GM21717 (cell line): ENCODE results near the gene SIGLEC9.
"Not testable (repeated sequence)": the region's sequence is repeated elsewhere in the genome, so short reads cannot be mapped to it uniquely, and the experiment has no call there.

Source experiments
- ATAC-seq: cut with Tn5 transposase; IDR thresholded peaks from one replicate; pipeline ENCODE4 v1.9.1; 2021; ENCODE audit warnings: mild to moderate bottlenecking, moderate library complexity; ENCODE audit not compliant: unreplicated experiment

Gene SIGLEC9

DNA sequence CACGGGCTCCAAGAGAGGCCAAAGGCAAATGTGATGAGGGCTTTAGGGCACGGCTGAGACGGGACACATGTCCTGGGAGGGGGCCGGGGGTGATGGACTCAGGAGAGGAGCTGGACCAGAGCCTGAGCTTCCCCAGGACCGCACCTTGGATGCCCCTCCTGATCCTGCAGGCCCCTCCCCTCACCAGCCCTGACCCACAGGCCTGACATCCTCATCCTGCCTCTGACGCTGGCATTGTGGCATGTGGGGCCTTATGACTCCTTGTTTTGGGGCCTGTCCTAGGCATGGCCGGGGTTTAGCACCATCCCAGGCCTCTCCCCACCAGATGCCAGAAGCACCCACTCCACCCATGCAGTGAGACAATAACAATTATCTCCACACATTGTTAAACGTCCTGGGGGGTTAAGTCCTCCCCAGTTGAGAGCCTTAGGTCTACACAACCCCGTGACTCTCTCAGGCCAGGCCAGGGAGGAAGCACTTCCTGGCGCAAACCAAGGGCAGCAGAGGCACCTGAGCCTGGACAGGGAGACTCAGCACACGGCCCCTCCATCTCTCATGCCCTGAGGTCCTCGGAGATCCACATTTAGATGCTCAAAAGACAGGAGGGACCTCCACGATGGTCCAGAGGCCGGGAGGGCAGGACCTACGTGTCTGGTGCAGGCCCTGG, 18.2 kb downstream of the SIGLEC9 start:
- not testable (repeated sequence) for ATAC-seq

DNA sequence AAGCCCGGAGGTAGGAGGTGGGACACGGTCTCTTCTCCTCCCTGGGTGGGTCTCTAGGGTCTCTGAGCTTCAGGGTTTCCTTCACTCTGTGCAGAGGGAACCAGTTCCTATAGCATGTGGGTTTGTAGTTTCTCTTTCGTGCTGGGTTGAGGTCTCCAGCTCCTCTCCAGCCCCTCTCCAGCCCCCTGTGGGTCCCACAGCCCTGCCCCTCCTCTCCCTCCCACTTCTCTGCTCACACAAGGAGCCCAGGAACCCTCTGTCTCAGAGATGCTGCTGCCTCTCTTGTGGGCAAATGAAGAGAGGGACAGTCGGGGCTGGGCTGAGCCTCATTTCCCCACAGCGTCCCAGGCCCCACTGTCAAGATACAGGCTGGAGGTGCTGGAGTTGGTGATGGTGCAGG, 18.8 kb downstream of the SIGLEC9 start:
- no peak for ATAC-seq

- ATAC-seq = no peak
Observed at GRCh38 chr19:51144482-51145045, 19.9 kb downstream of the SIGLEC9 start.

DNA sequence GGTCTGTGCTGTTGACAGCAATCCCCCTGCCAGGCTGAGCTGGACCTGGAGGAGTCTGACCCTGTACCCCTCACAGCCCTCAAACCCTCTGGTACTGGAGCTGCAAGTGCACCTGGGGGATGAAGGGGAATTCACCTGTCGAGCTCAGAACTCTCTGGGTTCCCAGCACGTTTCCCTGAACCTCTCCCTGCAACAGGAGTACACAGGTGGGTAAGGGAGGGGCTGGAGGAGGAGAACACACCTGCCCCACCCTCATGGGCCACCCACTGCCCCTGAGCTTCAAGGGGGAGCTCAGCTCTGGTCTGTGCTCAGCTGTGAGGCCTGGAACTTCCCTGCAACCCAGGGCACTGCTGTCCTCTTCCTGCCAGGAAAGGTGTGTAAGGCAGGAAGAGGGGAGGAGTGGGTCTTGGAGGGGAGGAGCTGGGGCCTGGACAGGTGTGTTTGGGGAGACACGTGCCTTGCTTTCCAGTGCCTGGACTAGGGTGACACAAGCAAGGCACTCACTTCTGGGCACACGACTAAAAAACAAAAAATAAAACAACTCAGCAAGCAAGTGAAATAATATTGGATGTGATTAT, 21.3 kb downstream of the SIGLEC9 start:
- no peak for ATAC-seq

GRCh38 chr19:51146751-51147150, 22.0 kb downstream of the SIGLEC9 start:
- no peak for ATAC-seq

DNA sequence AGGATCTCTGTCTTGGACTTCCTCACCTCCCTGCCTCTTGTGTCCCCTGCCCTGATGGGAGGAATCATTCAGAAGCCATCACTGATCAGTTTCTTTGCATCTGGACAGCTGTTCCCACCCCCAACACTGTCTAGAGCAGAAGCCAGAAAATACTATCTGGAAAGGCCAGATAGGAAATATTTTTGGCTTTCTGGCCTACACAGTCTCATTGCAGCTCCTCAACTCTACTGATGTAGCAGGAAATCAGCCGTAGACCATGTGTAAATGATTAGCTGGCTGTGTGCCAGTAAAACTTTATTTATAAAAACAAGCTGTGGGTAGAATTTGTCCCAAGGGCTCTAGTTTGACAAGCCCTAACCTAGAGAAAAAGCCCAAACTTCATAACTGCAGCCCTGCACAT, 23.0 kb downstream of the SIGLEC9 start:
- no peak for ATAC-seq

- ATAC-seq = no peak
Observed at GRCh38 chr19:51148580-51148979, 23.9 kb downstream of the SIGLEC9 start.

GRCh38 chr19:51150627-51151026, 25.9 kb downstream of the SIGLEC9 start:
- ATAC-seq = no peak

DNA sequence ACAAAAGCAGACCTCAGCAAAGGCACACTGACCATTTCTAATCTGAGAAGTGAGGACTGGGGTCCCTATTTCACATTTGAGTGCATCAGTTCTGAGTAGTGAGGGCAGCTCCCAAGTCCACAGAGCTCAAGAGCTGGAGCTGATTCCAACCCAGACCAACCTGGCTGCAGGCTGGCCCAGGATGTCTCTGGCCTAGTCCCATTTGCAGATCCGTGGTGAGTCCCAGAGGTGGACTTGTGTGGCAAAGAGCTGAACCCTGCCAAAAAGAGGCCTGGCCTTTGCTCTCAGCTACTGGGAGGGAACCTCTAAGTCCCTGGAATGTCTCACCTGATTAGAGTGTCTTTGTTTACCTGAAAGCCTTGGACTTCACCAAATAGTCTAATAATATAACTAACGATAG, 32.0 kb downstream of the SIGLEC9 start:
- no peak for ATAC-seq

DNA sequence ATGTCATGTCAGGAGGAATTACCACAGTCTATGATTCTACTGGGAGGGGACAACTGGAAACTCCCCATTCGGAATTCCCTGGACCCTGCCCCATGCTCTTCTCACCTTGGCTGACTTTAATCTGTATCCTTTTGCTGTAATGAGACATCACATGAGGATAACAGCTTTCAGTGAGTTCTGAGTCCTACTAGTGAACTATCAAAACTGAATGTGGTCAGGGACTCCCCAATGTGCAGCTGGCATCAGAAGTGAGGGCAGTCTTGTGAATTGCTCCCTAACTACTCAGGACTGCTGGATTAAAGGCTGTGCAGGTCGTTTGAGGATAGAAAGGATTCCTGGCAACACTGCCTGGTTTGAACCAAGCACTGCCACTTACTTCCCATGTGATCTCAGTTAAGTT, 32.6 kb downstream of the SIGLEC9 start:
- ATAC-seq = no peak

DNA sequence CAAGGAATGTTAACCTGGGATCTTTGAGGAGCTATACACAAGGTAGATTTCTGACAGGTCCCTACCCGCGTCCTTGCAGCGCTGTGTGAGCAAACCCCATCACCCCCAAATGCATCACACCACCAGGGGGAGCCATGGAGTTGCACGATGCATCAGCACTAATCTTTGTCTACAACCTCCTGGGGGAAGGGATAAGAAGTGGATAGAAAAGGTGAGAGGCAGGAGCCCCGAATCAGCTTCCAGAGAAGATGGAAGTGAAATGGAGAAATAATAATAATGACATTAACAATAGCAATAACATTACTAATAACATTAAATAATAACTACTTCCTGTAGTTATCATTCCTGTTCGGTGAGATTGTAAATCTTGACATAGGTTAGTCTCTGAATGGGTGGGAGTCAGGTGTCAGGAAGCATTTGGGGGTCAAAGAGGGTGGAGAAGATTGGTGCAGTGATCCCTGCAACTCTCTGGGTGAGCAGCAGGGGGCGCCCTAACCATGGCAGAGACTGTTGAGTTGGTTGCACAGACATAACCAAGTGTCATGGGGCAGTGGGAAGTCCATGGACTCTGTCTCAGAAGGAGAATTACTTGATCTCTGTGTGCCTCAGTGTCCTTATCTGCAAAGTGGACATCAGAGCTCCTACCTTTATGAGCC, 33.9 kb downstream of the SIGLEC9 start:
- no peak for ATAC-seq

- no peak for ATAC-seq
Observed at GRCh38 chr19:51159656-51160055, 35.0 kb downstream of the SIGLEC9 start.

DNA sequence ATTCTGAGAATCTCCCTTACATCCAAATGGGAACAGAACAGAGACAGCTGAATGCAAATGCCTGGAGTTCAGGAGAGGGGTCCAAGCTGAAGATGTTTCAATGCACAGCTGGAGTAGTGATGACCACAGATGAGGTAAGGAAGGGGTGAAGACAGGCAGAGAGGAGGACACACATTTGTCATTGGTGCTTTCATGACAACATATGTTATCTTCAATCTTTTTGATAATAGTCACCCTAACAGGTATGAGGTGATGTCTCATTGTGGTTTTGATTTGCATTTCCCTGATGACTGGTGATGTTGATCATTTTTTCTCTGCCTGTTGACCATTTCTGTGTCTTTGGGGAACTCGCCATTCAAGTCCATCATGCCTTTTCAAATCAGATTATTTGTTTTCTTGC, 36.6 kb downstream of the SIGLEC9 start:
- ATAC-seq = no peak

- no peak for ATAC-seq
Observed at GRCh38 chr19:51161867-51162496, 37.3 kb downstream of the SIGLEC9 start.

DNA sequence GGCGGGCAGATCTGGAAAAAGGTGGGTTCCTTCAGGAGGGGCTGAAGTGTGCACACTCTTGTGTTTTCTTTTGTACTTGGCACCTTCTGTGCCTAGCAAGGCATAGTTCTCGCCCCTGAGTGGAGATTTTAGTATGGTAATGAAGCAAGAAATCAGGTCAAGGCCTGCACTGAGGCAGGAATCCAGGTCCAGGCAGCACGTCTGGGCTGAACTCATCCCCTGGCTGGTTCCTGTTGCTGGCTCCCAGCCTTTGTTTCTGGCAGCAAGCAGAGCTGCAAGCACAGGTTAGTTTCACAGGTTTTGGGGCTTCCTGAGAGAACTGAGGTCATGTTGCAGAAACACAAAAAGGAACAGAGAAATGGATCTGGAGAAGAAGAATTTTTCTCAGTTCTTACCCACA, 38.6 kb downstream of the SIGLEC9 start:
- no peak for ATAC-seq

DNA sequence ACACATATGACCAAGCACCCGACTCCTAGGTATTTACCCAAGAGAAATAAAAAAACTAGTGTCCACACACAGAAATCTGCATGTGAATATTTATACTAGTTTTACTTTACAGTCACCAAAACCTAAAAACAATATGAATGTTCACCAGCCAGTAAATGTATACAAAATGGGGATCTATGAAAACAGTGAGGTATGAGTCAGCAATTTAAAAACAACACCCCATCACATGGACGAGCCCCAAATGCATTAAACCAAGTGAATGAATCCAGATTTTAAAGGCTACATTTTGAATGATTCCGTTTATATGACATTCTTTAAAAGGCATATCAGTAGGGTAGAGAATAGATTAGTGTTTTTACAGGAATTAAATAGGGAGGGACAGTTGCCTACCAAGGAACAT, 39.5 kb downstream of the SIGLEC9 start:
- ATAC-seq = no peak

- no peak for ATAC-seq
Observed at GRCh38 chr19:51166846-51167490, 42.3 kb downstream of the SIGLEC9 start.

- no peak for ATAC-seq
Observed at GRCh38 chr19:51168564-51169282, 44.0 kb downstream of the SIGLEC9 start.

DNA sequence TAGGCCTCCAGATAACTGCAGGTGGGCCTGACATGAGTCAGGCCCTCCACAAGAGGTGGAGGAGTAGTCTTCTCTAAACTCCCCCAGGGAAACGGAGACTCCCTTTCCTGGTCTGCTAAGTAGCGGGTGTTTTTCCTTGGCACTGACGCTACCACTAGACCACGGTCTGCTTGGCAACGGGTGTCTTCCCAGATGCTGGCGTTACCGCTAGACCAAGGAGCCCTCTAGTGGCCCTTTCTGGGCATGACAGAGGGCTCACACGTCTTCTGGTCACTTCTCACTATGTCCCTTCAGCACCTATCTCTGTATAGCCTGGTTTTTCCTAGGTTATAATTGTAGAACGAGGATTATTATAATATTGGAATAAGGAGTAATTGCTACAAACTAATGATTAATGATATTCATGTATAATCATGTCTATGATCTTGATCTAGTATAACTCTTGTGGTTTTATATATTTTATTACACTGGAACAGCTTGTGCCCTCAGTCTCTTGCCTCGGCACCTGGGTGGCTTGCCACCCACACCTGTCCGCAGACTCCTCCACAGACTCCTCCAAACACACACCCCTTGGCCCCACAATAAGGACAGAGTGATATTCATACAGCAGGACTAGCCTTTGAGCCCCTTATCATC, 44.7 kb downstream of the SIGLEC9 start:
- not testable (repeated sequence) for ATAC-seq

GRCh38 chr19:51172223-51172622, 47.5 kb downstream of the SIGLEC9 start:
- no peak for ATAC-seq
